Activated T-cell treated with anti-CD3 and anti-CD28 coated beads for 4 hours (primary cell): ENCODE data around the gene ABCC3.

Experiments used
- DNase-seq: peaks from one replicate; pipeline ENCODE4 v3.0.0-alpha.2; 2020

Gene ABCC3

DNA sequence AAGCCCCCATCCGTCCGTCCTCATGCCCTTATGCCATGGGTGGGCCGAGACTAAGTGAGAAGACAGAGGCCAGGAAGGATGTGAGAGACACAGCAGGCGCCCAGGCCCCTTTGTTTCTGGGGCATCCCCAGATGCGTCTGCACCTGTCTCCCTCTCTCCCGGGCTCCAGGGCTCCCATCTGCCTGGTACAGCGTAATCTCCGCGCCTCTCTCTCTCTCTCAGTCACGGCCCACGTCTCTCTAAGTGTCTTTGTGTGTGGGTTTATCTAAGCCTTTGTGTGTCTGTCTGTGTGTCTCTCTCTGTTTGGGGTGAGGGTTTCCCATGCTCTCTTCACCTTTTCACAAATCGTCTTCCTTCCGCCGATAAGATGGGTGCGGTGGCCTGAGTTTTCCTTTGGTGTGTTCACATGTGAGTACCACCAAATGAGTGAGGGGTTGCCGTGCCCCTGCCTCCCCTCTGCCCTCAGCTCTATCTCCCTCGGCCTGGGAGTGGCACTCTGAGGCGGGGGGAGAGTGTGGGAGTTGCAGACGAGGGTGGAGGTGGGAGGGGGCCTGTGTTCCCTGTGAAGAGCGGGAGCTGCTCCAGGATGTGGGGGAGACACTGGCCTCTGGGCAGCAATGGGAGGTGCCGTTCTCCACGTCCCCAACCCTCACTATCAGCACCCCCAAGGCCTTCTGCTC, 25.8 kb upstream of the ABCC3 start:
- no peak for DNase-seq

DNA sequence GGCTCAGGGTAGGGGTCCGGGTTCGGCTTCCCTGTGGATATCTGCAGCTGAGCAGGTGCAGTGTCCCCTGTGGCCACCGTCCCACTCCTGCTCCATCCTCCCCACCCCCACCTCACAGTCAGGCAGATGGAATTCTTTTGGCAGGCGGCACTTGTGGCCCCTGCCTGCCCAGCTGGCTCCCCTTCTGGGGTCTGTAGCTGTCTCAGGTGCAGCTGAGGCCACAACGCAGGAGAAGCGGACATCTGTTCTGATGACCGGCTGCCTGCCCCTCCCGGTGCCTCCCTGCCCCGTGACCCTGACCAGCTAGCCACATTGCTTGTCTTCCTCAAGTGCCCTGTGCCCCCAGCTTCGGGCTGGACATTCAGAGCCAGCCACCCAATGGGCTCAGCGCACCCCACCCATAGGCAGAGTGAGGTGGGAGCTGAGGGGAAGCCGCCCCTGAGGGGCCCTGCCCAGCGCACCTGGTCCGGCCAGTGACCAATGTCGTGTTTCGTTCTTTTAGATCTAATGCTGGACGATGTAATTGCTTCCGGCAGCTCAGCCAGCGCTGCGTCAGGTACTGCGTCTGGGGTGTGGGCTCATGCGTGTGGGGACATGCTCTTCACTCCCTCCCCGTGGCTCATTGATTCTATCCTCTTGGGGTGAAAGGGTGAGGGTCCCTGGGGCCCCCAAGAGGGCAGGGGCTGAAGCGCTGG, 25.2 kb upstream of the ABCC3 start:
- DNase-seq = no peak

DNA sequence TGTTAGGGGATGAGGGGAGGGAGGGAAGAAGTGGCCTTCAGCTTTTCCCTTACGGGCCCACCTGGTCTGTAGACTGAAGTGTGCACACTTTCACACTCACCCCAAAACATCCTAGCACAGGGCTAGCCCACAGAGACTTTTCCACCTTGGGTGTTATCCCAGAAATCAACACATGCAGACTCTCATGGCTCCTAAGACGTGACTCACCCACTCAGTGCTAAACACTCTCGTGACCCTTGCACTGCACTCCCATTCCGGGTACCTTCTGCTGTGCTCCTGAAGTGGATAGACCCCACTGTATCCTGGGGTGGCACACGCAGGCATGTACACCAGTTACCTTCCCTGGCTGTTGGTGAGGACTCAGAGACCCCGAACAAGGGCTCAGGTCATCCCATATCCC, 23.0 kb upstream of the ABCC3 start:
- no peak for DNase-seq

DNA sequence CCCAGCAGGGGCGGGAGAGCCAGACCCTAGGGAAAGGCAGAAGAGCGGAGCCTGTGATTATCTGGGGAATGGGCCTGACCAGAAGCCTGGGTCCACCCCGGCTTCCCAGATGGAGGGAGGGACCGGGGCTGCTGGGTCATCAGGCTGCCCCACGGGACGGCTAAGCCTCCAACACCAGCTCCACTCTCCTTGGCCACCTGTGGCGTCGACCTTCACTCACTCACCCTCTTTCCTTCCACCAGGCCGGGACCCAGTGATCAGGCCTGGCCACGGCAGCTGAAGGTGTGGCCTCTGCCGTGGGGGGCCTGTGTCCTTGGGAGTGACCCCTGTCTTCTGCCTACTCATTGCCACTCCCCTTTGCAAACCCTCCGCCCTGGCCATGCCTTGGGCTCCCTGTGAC, 22.4 kb upstream of the ABCC3 start:
- no peak for DNase-seq

DNA sequence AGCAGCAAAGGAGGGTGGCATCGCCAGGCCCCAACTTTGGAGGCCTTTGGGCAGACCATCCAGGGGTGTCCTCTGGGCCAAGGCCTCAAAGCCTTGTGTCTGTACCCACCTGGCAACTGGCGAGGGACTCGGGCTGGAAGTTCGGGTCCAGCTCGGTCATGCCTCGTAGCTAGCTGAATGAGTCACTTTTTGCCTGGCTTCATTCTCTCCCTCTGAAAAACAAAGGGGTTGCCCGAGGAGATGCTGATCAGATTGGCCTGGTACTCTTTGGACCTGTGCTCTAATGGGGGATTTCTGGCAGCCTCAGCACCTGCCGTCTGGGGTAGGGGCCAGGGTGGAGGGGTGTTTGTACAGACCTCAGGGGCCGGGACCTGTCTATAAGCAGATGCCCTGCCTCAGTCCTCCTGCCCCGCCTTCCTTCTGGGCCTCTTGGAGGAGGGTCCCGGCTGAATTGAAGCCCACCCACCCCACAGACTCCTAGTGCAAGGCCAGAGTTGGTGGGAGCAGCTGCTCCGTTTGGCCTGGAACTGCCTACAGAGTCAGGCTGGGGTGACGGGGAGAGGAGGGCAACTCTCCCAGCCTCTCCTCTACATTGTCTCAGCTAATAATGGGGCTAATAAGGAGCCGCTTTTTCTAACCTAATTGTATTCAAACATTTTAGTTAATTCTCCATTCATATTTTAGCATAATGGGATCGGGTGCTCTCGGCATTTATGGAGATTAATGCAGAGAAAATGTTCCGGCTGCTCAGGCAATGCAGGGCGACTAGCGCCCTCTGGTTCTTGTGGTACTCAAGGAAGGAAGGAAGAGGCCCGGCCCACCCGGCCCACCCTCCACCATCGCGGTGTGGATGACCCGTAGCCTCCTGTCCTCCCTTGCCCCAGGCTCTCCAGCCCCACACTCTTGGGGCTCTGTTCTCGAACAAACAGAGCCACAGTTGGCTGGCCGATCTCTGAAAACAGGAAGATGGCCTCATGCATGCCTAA, 21.4 kb upstream of the ABCC3 start:
- DNase-seq = no peak

DNA sequence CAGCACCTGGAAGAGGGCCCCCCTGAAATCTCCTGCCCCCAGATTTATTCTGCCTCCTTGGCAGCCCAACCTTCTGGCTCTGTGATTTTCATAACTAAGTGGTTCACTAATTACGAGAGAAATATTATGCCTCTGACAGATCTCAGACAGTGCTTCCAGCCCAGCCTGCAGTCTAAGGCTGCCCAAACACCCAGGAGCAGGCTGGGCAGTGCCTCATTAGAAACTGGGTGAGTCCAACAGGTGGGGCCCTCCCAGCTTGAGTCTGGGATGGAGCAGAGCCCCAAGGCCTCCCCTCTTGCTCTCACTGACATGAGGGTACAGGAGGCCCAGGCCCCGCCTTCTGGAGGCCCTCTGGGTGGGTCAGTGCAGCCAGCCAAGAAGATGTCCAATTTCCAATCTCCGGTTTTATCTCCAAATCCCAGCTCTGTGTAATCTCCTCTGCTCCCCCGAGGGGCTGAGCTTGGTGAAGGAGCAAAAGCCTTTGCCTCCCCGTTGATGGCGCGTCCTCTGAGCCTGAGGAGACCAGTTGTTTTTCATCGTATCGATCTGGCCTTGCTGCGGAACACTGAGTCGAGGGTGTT, 20.1 kb upstream of the ABCC3 start:
- no peak for DNase-seq

DNA sequence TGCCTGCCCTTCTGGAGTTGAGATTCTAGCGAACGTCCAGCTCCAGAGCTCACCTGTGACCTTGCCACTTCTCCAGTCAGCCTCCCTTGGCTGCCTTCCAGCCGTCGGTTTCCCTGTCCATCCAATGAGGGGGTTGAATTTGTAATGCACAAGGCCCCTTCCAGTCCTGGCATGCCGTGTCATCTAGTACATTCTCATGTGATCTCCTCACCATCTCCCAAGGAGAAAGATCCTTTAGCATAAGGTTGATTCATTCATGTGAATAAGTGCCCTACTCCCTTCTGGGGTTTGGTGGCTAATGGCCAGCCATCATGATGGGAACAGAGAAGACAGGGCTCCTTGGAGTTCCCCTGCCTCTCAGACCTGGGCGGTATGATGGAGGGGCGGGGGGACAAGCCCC, 18.9 kb upstream of the ABCC3 start:
- DNase-seq = no peak

DNA sequence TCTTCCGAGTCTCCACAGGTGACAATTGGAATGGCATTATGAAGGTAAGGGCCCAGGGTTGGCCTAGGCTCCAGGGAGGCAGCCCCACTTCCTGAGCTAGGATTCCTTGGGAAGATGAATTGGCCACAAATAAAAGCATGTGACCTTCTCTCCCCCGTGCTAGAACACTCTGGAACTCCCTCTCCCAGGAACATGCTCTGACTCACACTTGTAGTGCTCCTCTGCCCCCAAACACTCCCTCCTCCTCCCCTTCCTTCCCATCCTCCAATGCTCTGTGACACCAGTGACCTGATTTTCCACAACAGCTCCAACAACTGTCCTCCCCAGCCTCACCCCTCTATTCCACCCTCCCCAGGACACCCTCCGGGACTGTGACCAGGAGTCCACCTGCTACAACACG, 16.4 kb upstream of the ABCC3 start:
- no peak for DNase-seq

DNA sequence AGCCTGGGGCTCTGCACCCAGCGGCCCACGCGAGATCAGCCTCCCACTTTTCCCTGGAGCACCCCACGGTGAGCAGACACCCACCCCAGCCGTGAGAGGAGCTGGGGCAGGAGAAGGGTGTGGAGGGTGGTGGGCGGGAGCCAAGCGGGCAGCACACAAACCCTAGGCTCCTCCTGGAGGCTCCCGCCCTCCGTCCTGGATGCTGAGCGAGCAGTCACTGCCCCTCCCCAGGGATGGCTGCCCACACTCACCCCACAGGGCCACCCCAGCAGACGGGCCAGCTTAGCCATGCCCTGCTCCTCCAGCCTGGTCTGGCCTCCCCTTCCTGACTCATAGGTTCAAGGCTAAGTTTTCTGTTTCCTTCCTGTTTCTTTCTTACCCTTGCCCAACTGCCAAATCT, 15.7 kb upstream of the ABCC3 start:
- no peak for DNase-seq

DNA sequence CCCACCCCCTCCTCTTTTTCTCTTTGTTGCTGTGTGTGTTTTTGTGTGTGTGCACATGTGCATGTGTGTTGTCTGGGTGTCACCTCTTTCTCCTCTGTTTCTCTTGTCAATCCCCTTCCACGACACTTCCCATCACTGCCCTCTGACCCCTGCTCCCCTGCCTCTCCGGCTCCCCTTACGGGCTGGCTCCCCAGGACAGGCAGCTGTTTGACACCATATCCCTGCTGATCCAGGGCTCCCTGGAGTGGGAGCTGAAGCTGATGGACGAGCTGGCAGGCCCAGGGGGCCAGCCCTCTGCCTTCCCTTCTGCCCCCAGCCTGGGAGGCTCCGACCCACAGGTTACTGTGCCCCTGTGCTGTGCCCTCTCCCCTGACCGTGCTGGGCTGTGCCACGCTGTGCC, 15.2 kb upstream of the ABCC3 start:
- DNase-seq = no peak

DNA sequence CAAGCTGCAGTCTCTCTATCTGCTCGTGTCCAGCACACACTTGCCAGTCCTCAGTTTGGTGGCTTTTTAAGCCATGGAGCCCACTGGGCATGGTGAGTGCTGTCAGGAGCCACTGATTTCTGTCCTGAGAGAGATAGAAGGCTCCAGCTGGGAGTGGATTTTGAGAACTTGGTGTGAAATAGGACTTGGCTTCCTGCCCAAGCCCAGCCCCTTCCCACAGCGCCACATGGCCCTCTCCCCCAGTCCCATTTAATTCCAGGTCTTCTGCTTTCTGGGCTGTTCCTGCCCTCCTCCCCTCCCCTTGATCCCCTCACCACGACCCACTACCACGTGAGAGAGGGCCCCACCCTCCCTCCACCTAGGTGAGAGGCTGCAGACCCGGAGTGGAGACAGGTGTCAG, 14.4 kb upstream of the ABCC3 start:
- no peak for DNase-seq

DNA sequence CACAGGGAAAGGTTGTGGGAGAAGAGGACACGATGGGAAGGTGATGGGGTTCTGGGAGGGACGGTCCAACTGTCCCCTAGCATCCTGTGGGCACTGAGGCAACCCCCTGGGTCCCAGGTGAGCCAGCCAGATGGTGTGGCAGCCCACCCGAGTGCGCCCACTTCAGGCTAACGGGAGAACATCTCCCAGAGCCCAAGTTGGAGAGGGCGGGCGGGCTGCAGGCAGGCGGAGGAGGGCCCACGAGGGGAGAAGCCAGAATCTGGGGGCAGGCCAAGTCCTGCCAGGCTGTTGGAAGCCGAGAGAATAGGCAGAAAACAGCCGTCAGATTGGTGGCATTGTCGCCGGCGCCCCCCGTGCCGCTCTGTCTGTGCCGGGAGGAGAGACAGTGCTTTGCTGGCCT, 13.8 kb upstream of the ABCC3 start:
- no peak for DNase-seq

DNA sequence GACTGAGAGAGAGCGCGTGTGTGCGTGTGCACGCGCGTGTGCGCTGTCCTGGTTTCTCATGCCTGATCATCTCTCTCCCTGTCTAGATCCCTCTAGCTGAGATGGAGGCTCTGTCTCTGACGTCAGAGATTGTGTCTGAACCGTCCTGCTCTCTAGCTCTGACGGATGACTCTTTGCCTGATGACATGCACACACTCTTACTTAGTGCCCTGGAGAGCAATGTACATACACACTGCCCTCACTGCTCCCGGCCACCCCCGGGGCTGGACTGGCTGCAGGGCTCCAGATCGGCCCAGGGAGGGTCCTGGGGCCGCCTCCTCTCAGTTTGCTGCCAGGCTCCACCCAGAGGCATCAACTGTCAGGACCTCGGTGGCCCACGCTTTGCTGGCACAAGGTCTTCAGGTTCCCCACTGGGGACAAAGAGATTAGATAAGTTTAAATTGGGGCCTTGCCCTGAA, 13.1 kb upstream of the ABCC3 start:
- DNase-seq = no peak

DNA sequence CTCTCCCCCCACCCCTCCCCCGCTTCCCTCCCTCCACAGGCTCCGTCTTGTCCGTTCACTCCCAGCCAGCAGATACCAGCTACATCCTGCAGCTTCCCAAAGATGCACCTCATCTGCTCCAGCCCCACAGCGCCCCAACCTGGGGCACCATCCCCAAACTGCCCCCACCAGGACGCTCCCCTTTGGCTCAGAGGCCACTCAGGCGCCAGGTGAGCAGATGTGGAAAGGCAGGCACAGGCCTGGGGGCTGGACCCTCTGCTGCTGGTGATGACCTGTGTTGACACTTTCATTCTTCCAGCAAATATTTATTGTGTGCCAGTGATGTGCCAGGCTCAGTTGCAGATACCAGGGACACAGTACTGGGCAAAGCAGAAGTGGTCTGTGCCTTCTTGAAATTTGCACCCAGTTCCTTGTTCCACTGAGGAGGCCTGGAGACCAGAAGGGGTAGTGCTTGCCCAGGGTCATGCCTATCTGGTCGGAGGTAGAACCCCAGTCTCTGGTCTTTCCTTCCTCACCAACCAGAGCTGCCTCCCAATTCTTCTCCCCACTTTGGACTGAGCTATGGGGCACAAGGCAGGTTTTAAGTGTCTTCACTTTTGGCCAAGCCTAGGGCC, 10.3 kb upstream of the ABCC3 start:
- DNase-seq = no peak

DNA sequence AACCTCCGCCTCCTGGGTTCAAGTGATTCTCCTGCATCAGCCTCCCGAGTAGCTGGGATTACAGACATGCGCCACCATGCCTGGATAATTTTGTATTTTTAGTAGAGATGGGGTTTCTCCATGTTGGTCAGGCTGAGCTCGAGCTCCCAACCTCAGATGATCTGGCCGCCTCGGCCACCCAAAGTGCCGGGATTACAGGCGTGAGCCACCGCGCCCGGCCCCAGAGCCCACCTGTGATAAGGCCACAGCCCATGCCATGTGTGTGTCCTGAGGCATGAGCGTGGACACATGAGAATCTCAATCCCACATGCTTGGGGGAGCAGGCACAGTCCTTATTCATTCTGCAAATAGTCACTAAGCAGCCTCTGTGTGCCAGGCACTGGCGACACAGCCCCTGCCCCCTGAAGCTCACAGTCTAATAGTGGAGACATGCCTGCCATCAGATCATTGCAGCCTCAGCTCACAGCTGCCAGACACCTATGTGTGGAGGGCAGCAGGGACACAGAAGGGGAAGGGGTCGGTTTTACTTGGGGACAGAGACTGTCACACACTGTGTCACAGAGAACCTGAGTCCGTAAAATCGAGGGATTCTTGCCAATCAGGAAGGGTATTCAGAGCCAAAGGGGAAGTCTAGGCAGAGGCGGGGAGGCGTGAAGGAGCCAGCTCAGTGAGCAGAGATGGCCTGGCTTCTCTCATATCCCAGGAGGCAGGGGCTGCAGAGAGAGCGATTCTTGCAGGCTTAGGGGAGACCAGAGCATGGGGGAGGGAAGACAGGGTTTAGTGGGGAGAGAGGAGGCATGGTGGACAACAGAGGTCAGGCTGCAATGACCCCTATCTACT, 9.4 kb upstream of the ABCC3 start:
- no peak for DNase-seq

DNA sequence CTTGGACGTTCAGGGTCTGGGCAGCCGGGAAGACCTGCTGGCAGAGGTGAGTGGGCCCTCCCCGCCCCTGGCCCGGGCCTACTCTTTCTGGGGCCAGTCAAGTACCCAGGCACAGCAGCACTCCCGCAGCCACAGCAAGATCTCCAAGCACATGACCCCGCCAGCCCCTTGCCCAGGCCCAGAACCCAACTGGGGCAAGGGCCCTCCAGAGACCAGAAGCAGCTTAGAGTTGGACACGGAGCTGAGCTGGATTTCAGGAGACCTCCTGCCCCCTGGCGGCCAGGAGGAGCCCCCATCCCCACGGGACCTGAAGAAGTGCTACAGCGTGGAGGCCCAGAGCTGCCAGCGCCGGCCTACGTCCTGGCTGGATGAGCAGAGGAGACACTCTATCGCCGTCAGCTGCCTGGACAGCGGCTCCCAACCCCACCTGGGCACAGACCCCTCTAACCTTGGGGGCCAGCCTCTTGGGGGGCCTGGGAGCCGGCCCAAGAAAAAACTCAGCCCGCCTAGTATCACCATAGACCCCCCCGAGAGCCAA, 8.6 kb upstream of the ABCC3 start:
- peak; percentile 44 for DNase-seq

DNA sequence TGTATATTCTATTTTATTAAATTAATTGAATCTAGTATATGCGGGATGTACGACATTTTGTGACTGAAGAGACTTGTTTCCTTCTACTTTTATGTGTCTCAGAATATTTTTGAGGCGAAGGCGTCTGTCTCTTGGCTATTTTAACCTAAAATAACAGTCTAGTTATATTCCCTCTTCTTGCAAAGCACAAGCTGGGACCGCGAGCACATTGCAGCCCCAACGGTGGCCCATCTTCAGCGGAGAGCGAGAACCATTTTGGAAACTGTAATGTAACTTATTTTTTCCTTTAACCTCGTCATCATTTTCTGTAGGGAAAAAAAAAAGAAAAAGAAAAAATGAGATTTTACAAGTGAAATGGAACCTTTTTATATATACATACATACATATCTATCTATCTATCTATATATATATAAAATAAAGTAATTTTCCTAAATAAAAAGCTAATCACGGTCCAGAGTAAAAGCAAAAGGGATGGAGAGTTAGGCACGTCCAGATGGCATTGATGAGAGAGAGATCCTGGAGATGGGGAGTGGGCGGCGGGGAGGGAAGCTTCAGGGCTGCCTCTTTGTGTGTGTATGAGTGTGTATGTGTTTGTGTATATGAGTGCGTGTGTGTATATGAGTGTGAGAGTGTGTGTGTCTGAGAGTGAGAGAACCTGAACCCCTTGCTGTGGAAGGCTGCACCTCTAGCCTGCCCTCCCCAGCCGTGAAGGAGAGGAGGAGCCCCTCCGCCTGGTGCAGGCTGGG, 7.5 kb upstream of the ABCC3 start:
- DNase-seq = no peak

DNA sequence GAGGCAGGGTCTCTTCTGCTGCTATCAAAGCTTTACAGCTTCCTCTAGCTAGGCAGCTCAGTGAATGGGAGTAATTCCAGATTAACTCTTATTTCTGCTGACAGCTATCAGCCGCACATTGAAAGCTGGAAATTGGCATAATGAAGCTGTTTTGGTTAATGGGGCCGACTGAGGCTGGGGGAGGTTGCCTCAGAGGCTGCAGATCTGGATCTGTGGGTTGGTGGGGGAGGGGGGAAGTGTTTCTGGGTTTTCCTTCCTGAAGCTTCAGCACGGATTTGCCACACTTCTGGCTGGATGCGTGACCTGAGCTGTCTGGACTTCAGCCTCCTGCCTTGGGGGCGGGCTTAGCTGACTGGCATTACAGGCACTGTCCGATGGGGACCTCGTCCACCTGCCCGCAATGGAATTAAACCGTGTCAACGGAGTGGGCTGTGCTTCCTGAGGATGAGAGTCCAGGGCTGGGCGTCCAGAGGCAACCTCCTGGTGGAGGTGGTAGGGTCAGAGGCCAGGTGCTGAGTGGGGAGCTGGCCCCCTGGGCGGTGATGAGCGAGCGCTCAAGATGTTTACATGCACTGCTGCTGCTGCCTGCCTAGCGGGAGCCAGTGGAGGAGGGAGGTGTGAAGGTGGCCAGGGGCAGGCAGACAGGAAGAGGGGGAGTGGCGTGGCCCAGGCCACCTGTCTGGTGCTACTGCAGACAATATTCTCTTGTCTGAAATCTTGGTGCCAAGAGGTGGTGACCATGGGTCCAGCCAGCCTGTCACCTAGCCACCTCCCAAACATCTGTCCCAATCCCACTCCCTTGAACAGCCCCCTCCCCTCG, 6.7 kb upstream of the ABCC3 start:
- DNase-seq = no peak

DNA sequence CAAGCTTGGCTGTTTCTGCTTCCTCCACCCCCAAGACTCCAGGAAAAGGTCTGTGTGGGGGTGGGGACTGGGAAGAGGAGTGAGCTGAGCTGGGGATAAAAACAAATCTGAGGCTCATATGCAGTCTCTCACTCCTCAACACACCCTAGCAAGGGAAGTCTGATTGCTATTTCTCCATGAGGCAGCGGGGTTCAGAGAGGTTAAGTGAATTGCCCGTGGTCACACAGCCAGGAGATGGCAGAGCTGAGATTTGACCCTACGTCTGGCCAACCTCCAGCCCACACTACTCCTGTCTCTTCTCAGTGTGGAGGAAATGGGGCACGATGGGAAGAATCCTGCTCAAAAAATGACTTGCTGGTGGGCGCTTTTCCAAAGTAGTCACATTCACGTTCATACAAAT, 4.8 kb upstream of the ABCC3 start:
- no peak for DNase-seq
